Kasumi-1 (cell line): ENCODE measurements around the gene LRRTM4.
A peak's percentile ranks its signal among the peaks of the same experiment; 100 is the strongest.

Experiments used
- DNase-seq, 2 experiments: peaks; one replicate each; lab custom pipeline; 2025; lab: John Stamatoyannopoulos, UW

Gene LRRTM4

GRCh38 chr2:77470096-77470495, 52.1 kb downstream of the LRRTM4 start:
- no peak for DNase-seq

GRCh38 chr2:77469106-77469505, 53.1 kb downstream of the LRRTM4 start:
- DNase-seq, result no peak

DNA sequence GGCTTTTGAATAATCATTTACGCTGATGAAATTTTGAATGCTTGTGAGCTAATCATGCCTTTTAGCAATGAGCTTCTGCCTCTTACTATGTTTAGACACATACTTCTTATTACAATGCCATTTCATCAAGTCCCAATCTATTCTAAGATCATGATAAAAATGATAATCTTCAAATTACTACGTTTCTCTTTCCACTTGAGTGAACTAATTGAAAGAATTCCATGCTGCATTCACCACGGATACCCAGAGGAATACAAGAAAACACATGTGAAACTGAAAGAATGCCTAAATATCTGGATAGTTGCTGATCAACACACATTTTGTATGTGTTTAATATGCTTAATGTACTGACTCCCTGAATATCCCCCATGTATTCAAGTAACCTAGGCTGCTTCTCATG, 62.3 kb downstream of the LRRTM4 start:
- DNase-seq, result no peak

DNA sequence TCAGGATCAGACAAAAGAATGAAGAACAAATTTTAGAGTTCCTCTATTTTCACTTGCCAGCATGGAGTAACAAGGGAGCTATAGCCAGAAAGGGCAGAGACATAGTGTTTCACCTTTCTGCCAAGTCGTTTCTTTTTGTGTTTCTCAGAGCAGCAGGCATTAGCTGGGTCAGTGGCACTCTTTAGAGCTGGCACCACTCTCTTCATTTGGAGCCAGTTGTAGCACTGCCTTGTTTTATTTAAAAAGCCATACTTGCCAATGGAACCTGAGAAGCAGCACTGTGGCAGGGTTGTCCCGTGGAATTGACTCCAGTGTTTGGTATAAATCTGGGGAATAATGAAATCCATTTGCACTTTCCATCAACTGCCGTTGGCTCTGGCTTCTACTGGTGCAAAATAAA, 64.0 kb downstream of the LRRTM4 start:
- no peak for DNase-seq

- DNase-seq, result no peak
Observed at GRCh38 chr2:77457665-77458064, 64.5 kb downstream of the LRRTM4 start.

DNA sequence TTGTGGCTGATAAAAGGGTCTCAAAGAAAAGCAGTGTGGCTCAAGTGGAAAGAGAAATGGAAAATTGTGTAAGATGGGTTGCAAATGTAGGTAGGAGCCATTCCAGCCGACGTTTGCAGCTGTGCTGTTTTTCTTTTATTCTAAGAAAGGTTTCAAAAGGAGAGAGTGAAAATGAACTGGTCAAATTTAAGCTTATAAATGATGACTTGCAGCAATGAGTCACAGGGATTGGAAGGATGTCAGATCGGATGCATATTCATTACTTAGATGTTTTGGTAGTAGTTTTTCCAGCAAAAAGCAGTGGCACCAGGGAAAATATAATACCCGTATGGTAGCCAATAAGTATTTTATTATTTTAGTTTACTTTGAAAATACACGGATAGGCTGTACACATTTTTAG, 79.1 kb downstream of the LRRTM4 start:
- DNase-seq, result no peak

- DNase-seq, result peak in 1 of 2 experiments; percentile 25
Observed at GRCh38 chr2:77434880-77435279, 87.3 kb downstream of the LRRTM4 start.

- no peak for DNase-seq
Observed at GRCh38 chr2:77428946-77429345, 93.2 kb downstream of the LRRTM4 start.

DNA sequence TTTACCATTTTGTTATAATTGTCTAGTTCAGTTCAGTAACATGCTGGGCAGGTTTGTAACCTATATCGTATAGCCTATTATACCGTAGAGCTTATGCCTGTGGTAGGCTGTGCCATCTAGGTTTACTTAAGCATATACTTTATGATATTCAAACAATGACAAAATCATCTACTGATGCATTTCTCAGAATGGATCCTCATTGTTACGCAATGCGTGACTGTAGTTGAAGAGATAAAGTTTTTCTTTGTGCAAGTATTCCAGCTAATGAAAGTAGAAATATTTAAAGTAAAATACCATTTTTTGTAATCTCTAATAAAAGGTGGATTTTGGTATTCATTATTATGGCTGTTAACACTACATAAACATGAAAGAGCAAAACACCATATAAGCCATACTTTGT, 100.2 kb downstream of the LRRTM4 start:
- no peak for DNase-seq

- DNase-seq, result no peak
Observed at GRCh38 chr2:77418537-77418936, 103.6 kb downstream of the LRRTM4 start.

GRCh38 chr2:77404189-77404588, 118.0 kb downstream of the LRRTM4 start:
- DNase-seq, result no peak

GRCh38 chr2:77398970-77399600, 123.1 kb downstream of the LRRTM4 start:
- DNase-seq, result no peak

- DNase-seq, result no peak
Observed at GRCh38 chr2:77397763-77398162, 124.4 kb downstream of the LRRTM4 start.

DNA sequence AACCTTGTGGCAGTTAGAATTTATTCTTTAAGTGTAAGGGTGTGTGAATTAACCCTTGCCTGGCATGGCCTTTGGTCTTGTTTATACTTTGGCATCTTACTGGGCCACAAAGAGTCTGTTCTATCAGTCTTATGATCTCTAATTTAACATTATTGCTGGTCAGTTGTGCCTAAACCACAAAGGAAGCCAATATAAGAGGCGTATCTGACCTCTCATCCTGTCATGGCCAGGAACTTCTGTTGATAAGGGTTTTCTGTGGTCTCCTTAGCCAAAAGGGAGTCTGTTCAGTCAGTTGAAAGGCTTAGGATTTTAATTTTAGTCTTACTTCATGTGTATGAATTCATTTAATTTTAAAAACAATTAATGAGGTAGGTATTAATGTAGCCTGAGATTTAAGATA, 127.2 kb downstream of the LRRTM4 start:
- DNase-seq, result no peak

GRCh38 chr2:77391119-77391518, 131.1 kb downstream of the LRRTM4 start:
- DNase-seq, result no peak

GRCh38 chr2:77387324-77387723, 134.9 kb downstream of the LRRTM4 start:
- no peak for DNase-seq

GRCh38 chr2:77372636-77373035, 149.5 kb downstream of the LRRTM4 start:
- no peak for DNase-seq

DNA sequence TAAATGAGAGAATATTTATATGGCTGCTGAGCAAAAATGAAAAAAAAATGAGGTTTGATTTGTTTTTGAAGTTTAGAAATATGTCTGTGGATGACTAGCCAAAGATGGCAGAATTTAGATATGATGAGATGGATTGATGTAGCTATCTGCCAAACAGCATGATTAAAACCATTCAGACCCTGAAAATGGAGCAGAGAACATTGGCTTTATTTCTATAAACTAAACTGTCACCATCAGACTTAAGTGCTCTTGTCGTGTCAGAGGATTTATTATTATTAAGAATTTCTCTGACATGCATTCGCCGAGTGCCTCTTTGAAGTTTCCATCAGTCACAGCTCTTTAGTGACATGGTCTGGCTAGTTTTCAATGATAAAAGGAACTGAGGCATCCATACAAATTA, 151.7 kb downstream of the LRRTM4 start:
- no peak for DNase-seq

GRCh38 chr2:77363277-77363676, 158.9 kb downstream of the LRRTM4 start:
- no peak for DNase-seq

DNA sequence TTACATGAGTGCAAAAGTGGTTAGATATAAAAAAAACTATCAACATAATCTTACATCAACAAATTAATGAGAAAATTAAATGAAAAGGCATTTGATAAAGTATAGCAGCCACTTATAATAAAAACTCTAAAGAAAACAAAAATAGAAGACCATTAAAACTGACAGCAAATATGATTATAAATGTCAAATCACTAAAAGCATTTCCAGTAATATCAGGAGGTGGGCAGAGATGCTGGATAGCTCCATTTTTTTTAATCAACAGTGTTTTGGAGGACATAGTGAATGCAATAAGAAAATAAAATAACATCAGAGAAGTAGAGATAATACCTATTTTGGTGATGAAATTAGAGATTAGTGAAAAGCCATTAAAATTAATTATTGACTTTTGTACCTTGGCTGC, 173.4 kb downstream of the LRRTM4 start:
- DNase-seq, result no peak

GRCh38 chr2:77336013-77336412, 186.2 kb downstream of the LRRTM4 start:
- no peak for DNase-seq

DNA sequence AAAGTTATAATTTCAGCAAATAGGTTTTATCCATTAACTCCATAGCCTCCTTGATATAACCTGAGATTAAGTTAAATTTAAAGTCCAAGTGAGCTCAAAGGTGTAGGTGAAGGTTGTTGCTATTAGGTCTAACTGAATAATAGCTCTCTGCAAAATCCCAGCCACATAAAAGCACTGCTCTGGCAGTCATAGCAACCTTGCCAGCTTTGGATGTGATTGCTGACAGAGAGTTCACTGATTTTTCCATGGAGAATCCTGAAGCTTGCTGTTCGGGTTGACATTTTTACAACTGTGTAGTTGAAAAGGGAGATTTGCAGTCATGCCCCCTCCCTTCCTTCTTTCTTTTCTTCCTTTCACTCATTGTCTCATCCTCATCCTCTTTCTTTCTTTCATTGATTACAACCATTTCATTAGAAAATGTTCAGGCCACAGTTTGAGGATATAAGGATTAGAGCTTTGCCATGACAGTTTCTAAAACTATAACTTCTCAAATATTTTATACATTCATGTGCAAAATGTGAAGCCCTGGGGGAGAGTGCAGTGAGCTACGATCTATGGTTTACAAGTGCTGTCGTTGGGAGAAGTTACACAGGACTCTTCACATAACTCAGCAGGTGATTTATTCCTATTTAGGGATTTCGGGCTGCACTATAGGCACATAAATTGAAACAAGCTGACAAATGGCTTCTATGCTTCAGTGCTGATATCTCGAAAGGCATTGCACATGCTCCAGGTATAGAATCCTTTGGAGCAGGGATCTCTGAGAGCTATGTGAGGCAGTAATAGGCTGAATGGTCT, 193.8 kb downstream of the LRRTM4 start:
- DNase-seq, result no peak

GRCh38 chr2:77325395-77325794, 196.8 kb downstream of the LRRTM4 start:
- no peak for DNase-seq

DNA sequence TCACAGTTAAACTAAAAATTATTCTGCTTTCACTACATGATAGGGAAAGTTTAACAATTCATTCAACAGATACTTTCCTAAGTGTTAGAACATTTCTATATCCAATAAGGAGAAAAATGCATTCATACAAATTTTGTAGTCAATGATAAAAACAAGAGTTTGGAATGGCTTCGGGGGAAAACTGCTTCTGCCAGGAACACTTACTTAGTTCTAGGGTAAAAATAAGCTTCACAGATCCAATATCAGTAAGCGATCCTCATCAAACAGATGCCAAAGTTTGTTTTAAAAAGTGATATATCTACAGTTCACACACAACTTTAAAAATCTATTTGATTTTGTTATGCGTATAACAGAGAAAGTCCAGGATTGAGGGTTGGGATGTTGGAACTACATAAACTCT, 199.7 kb downstream of the LRRTM4 start:
- no peak for DNase-seq
